ENCODE data around the gene TBC1D24.

GRCh38 chr16:2494616-2495015 is 19.7 kb downstream of the TBC1D24 start:
- TF ChIP-seq SMC3 (IDR thresholded peaks at IDR 0.05; ENCODE audit: low read depth, low read length), result no peak
- no peak for TF ChIP-seq GATA2 (CRISPR knock-in tag; IDR thresholded peaks at IDR 0.05)
- no peak for TF ChIP-seq JUND (IDR thresholded peaks at IDR 0.05)
- no peak for TF ChIP-seq TAF1 (IDR thresholded peaks at IDR 0.05; ENCODE audit: borderline replicate concordance, low read depth, low read length)
